GM12892 (cell line): ENCODE measurements around the gene SLC5A5.

ENCODE experiments used
- POLR2A ChIP-seq: IDR thresholded peaks from 2 replicates; pipeline ENCODE4 v1.6.1; 2011; ENCODE audit warnings: low read depth, low read length, control low read depth
- TAF1 ChIP-seq: IDR thresholded peaks from 2 replicates; pipeline ENCODE4 v1.6.1; 2011; ENCODE audit warnings: low read depth, mild to moderate bottlenecking, control low read depth, low read length, borderline replicate concordance

DNA sequence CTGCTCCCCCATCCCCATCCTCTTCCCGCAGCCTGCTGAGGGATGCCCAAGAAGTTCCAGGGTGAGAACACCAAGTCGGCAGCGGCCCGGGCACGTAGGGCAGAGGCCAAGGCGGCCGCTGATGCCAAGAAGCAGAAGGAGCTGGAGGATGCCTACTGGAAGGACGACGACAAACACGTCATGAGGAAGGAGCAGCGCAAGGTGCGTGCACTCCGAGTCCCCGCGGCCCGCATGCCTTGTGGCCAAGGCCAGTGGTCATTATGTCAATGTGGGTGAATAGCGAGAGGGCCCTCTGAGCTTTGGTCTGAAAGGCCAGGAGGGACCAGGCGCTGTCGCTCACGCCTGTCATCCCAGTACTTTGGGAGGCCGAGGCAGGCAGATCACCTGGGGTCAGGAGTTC lies 64.6 kb downstream of the SLC5A5 start:
- no peak for TF ChIP-seq TAF1
- no peak for TF ChIP-seq POLR2A
